ENCODE data around the gene TEKT2.

TEKT2 gene

GRCh38 chr1:36106269-36106668 is 22.4 kb downstream of the TEKT2 start:
- TF ChIP-seq ZFX (IDR thresholded peaks at IDR 0.05), result no peak
- TF ChIP-seq, protein P1, sequence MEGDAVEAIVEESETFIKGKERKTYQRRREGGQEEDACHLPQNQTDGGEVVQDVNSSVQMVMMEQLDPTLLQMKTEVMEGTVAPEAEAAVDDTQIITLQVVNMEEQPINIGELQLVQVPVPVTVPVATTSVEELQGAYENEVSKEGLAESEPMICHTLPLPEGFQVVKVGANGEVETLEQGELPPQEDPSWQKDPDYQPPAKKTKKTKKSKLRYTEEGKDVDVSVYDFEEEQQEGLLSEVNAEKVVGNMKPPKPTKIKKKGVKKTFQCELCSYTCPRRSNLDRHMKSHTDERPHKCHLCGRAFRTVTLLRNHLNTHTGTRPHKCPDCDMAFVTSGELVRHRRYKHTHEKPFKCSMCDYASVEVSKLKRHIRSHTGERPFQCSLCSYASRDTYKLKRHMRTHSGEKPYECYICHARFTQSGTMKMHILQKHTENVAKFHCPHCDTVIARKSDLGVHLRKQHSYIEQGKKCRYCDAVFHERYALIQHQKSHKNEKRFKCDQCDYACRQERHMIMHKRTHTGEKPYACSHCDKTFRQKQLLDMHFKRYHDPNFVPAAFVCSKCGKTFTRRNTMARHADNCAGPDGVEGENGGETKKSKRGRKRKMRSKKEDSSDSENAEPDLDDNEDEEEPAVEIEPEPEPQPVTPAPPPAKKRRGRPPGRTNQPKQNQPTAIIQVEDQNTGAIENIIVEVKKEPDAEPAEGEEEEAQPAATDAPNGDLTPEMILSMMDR (conservative IDR thresholded peaks at IDR 0.05), result no peak
- H3K27ac ChIP-seq, result no peak overlapping the region

- TF ChIP-seq ZFX (IDR thresholded peaks at IDR 0.05), result no peak
- TF ChIP-seq, protein P1 (conservative IDR thresholded peaks at IDR 0.05), result no peak
- H3K27ac ChIP-seq, result no peak overlapping the region
Measured at GRCh38 chr1:36107394-36107793, 23.5 kb downstream of the TEKT2 start.

DNA sequence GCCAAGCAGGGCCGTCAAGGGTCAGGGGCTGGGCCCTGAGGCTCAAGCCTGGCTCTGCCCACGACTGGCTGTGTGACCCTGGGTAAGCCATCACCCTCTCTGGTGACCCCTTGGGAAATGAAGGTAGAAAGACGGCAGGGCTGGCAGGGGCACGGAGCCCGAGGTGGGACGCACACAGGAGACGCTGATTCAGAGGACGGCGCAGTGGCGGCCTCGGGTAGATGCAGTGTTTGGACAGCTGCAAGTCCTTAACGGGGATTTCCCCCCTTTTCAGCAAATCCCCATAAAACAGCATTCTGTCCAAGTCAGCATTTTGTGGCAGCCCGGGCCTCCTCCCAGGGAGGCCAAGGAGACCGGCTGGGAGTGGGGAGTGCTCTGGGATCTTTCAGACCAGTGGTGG is 24.4 kb downstream of the TEKT2 start:
- H3K27ac ChIP-seq, result no peak overlapping the region
- TF ChIP-seq, protein P1 (conservative IDR thresholded peaks at IDR 0.05), result no peak
- no peak for TF ChIP-seq ZFX (IDR thresholded peaks at IDR 0.05)

DNA sequence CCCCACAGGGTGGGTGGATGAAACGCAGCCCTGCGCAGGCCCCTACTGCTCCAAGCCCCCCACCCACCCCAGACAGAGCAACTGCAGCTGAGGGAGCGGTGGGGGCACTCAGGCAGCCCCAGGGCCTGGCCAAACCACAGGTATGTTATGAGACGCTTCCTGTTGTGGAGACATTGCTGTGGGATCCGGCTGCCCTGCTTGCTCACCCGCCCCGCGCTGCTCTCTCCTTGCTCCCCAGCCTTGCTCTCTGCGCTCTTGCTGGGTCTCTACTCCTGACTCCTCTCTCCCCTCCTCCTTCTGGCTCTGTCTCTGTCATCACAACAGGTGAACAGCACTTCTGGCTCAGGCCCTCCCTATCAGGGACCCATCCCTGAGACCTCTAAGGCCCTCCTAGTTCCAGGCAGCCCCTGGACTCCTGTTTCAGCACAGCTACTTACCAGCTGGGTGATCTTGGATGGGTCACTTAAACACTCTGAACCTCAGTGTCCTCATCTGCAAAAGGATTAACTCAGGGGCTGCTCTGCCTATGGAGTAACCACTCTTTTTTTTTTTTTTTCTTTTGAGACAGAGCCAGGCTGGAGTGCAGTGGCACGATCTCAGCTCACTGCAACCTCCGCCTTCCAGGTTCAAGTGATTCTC is 25.3 kb downstream of the TEKT2 start:
- TF ChIP-seq ZFX (IDR thresholded peaks at IDR 0.05), result no peak
- TF ChIP-seq, protein P1 (conservative IDR thresholded peaks at IDR 0.05), result no peak
- H3K27ac ChIP-seq, result no peak overlapping the region

DNA sequence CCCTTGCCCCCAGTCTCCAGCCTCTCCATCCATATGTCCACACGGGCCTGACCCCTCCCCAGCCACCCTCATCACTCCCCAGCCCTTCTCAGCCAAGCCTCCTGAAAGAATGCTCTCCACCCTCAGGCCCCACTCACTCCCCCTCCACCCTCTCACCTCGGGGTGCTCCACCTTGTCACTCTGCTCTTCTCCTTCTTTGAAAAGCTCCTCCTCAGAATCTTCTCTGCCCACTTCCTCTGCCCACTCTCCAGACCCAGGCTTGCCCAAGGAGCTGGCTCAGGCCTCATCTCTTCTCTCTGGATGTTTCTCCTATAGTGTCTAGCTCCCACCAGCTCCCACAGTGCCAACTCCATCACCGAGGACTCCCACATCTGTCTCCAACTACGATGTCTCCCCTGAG is 27.3 kb downstream of the TEKT2 start:
- TF ChIP-seq, protein P1 (conservative IDR thresholded peaks at IDR 0.05), result no peak
- no peak for TF ChIP-seq ZFX (IDR thresholded peaks at IDR 0.05)

DNA sequence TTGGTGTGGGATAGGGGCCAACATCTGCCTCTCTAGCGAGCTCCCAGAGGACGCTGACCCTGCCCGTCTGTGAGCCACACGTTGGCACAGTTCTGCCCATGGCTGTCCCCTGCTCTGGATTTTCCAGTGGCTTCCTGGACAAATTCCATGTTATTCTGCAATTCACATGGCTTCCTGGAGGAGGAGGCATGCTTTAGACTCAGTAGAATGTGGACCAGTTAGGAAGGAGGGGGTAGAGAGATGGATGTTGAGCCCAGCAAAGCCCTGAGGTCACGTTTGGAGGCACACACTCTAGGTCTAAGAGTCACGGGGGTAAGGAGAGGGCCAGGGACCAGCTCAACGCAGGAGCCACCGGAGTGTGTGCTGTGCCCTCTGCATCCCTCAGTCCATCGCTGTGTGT is 28.9 kb downstream of the TEKT2 start:
- TF ChIP-seq, protein P1 (conservative IDR thresholded peaks at IDR 0.05), result no peak
- TF ChIP-seq ZFX (IDR thresholded peaks at IDR 0.05), result no peak
- no peak overlapping the region for H3K27ac ChIP-seq

More for the DNA sequence above, 27.3 kb downstream of the TEKT2 start:
- no peak overlapping the region for H3K27ac ChIP-seq

GRCh38 chr1:36114371-36114770 is 30.5 kb downstream of the TEKT2 start:
- no peak for TF ChIP-seq ZFX (IDR thresholded peaks at IDR 0.05)
- TF ChIP-seq, protein P1 (conservative IDR thresholded peaks at IDR 0.05), result no peak

More at GRCh38 chr1:36114371-36114770, 30.5 kb downstream of the TEKT2 start:
- no peak overlapping the region for H3K27ac ChIP-seq

All from C4-2B (cell line).